HEK293T (cell line): ENCODE measurements around the gene FBXW7.

ENCODE experiments used
- ARNT ChIP-seq: fragments of 450-650 bp; IDR thresholded peaks from 2 replicates; pipeline ENCODE4 v1.6.1; 2017; ENCODE audit warnings: mild to moderate bottlenecking
- FOXM1 ChIP-seq: fragments of 450-650 bp; IDR thresholded peaks from 2 replicates; pipeline ENCODE4 v1.6.1; 2017; ENCODE audit warnings: mild to moderate bottlenecking, borderline replicate concordance
- L3MBTL2 ChIP-seq: fragments of 450-650 bp; conservative IDR thresholded peaks from 2 replicates; pipeline ENCODE4 v1.6.1; 2016; ENCODE audit warnings: mild to moderate bottlenecking
- LEF1 ChIP-seq: fragments of 450-650 bp; IDR thresholded peaks from 2 replicates; pipeline ENCODE4 v1.6.1; 2017; ENCODE audit warnings: mild to moderate bottlenecking, borderline replicate concordance
- SUZ12 ChIP-seq: fragments of 450-650 bp; IDR thresholded peaks from 2 replicates; pipeline ENCODE4 v1.6.1; 2016; ENCODE audit warnings: mild to moderate bottlenecking
- TARDBP ChIP-seq: fragments of 450-650 bp; IDR thresholded peaks from 2 replicates; pipeline ENCODE4 v1.6.1; 2016
- TF ChIP-seq, protein P1 (sequence below): fragments of 450-650 bp; IDR thresholded peaks from 2 replicates; pipeline ENCODE4 v1.6.1; 2016

GRCh38 chr4:152363086-152363485 lies 172.8 kb downstream of the FBXW7 start:
- TF ChIP-seq, protein P1, sequence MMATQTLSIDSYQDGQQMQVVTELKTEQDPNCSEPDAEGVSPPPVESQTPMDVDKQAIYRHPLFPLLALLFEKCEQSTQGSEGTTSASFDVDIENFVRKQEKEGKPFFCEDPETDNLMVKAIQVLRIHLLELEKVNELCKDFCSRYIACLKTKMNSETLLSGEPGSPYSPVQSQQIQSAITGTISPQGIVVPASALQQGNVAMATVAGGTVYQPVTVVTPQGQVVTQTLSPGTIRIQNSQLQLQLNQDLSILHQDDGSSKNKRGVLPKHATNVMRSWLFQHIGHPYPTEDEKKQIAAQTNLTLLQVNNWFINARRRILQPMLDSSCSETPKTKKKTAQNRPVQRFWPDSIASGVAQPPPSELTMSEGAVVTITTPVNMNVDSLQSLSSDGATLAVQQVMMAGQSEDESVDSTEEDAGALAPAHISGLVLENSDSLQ, result no peak
- TF ChIP-seq ARNT, result no peak
- TF ChIP-seq FOXM1, result no peak
- TF ChIP-seq TARDBP, result no peak
- no peak for TF ChIP-seq SUZ12
- TF ChIP-seq L3MBTL2, result no peak
- no peak for TF ChIP-seq LEF1
